Subcutaneous abdominal adipose tissue (tissue), 5 donors: ENCODE measurements around the gene PTK6.
A peak's percentile ranks its signal among the peaks of the same experiment; 100 is the strongest.

Experiments used
- H3K27ac ChIP-seq: one replicate; pipeline ENCODE4 v1.7.0; 2013; ENCODE audit warnings: low read depth, mild to moderate bottlenecking, inconsistent platforms, low read length, moderate library complexity
- H3K27me3 ChIP-seq, 5 donors: one replicate each; pipeline ENCODE4 v1.7.0; 2013; ENCODE audit warnings: low read length in 5 of 5, inconsistent platforms in 1 of 5; ENCODE audit not compliant: control insufficient read depth in 5 of 5, insufficient read depth in 4 of 5
- H3K36me3 ChIP-seq, 5 donors: one replicate each; pipeline ENCODE4 v1.7.0; 2013; ENCODE audit warnings: low read length in 5 of 5; ENCODE audit not compliant: control insufficient read depth in 5 of 5, insufficient read depth in 5 of 5
- H3K4me1 ChIP-seq, 5 donors: one replicate each; pipeline ENCODE4 v1.7.0; 2013; ENCODE audit warnings: low read length in 5 of 5, mild to moderate bottlenecking in 3 of 5, moderate library complexity in 1 of 5; ENCODE audit not compliant: control insufficient read depth in 5 of 5, insufficient read depth in 5 of 5
- H3K4me3 ChIP-seq, 5 donors: one replicate each; pipeline ENCODE4 v1.7.0; 2013; ENCODE audit warnings: low read length in 5 of 5, low read depth in 1 of 5
- H3K9ac ChIP-seq, 5 donors: one replicate each; pipeline ENCODE4 v1.7.0; 2013; ENCODE audit warnings: low read length in 5 of 5, mild to moderate bottlenecking in 4 of 5, moderate library complexity in 3 of 5
- H3K9me3 ChIP-seq, 5 donors: one replicate each; pipeline ENCODE4 v1.7.0; 2013; ENCODE audit warnings: low read length in 5 of 5; ENCODE audit not compliant: control insufficient read depth in 5 of 5
- donor health status: healthy.
- donor health status: healthy.
- donor health status: healthy.
- donor health status: healthy.
- donor health status: healthy.

The PTK6 gene

GRCh38 chr20:63556873-63557478 is 19.8 kb upstream of the PTK6 start:
- H3K9me3 ChIP-seq = no peaks in the 10 kb centered on the region
- peaks cover 0 to 30% (median 22%) of the 10 kb centered on the region in 5 donors for H3K36me3 ChIP-seq
- no peak overlapping the region for H3K27ac ChIP-seq
- peaks cover 0 to 22% (median 11%) of the 10 kb centered on the region in 5 donors for H3K27me3 ChIP-seq
- H3K4me1 ChIP-seq = peaks cover 0 to 13% (median 4%) of the 10 kb centered on the region in 5 donors
- no peak overlapping the region for H3K9ac ChIP-seq
- H3K4me3 ChIP-seq = no peak overlapping the region

DNA sequence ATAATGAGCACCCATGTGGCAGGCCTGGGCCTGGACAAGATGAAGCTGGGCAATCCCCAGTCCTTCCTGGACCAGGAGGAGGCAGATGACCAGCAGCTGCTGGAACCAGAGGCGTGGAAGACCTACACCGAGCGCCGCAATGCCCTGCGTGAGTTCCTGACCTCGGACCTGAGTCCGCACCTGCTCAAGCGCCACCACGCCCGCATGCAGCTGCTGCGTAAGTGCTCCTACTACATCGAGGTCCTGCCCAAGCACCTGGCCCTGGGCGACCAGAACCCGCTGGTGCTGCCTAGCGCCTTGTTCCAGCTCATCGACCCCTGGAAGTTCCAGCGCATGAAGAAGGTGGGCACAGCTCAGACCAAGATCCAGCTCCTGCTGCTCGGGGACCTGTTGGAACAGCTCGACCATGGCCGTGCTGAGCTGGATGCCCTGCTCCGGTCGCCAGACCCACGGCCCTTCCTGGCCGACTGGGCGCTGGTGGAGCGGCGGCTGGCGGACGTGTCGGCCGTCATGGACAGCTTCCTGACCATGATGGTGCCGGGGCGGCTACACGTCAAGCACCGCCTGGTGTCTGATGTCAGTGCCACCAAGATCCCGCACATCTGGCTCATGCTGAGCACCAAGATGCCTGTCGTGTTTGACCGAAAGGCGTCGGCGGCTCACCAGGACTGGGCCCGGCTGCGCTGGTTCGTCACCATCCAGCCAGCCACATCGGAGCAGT is 18.6 kb upstream of the PTK6 start:
- H3K4me1 ChIP-seq = peaks cover 0 to 13% (median 4%) of the 10 kb centered on the region in 5 donors
- no peak overlapping the region for H3K9ac ChIP-seq
- H3K36me3 ChIP-seq = peaks cover 0 to 19% (median 11%) of the 10 kb centered on the region in 5 donors
- peaks cover 0 to 27% (median 16%) of the 10 kb centered on the region in 5 donors for H3K27me3 ChIP-seq
- H3K27ac ChIP-seq = no peak overlapping the region
- H3K4me3 ChIP-seq = no peak overlapping the region
- no peaks in the 10 kb centered on the region for H3K9me3 ChIP-seq

GRCh38 chr20:63554361-63555278 is 17.4 kb upstream of the PTK6 start:
- Histone ChIP-seq H3K9ac (no peak overlapping the region), H3K27ac (no peak overlapping the region), H3K36me3 (peaks cover 0 to 7% (median 3%) of the 10 kb centered on the region in 5 donors), H3K27me3 (peaks cover 5 to 36% (median 22%) of the 10 kb centered on the region in 5 donors), H3K9me3 (no peaks in the 10 kb centered on the region), H3K4me3 (peak overlapping the region in 2 of 5 donors; percentile 30 to 67), H3K4me1 (peaks cover 0 to 13% (median 4%) of the 10 kb centered on the region in 5 donors)

GRCh38 chr20:63553933-63554290 is 16.7 kb upstream of the PTK6 start, which contains the start of gene FNDC11:
TSS of gene FNDC11 (plus strand) at chr20:63554159. CDS start at chr20:63555664, 1,505 bp downstream.
- Histone ChIP-seq H3K9ac (peak within 1 kb of the TSS in 1 of 5 donors; percentile 45), H3K9me3 (no peaks in the 10 kb centered on the region), H3K36me3 (peaks cover 0 to 4% (median 0%) of the 10 kb centered on the region in 5 donors), H3K4me3 (peak within 1 kb of the TSS in 4 of 5 donors; percentile 25 to 67 (median 56)), H3K4me1 (peaks cover 0 to 13% (median 4%) of the 10 kb centered on the region in 5 donors), H3K27me3 (peaks cover 10 to 41% (median 24%) of the 10 kb centered on the region in 5 donors), H3K27ac (no peak within 1 kb of the TSS)

DNA sequence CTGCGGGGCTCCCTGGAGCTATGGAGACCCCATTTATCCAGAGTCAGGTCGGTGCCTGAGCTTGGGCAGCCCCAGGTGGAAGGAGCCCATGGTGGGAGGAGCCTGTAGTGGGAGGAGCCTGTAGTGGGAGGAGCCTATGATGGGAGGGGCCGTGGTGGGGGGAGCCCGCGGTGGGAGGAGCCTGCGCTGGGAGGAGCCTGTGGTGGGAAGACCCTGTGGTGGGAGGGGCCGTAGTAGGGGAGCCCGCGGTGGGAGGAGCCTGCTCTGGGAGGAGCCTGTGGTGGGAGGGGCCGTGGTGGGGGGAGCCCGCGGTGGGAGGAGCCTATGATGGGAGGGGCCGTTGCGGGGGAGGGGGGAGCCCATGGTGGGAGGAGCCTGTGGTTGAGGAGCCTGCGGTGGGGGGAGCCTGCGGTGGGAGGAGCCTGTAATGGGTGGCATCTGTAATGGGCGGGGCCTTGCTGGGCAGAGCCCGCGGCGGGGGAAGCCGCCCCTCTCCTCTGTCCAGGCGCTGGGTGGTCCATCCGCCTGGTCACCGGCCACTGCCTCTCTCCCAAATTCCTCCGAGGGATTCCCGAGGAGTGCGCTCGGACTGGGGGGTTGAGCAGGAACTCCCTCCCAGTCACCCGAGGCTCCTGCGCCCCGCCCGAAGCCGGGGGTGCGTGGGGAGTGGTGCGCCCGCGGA is 16.2 kb upstream of the PTK6 start:
- H3K9ac ChIP-seq = peak overlapping the region in 1 of 5 donors; percentile 45

GRCh38 chr20:63552481-63553249 is 15.5 kb upstream of the PTK6 start:
- Histone ChIP-seq H3K9ac (no peak overlapping the region), H3K27me3 (peaks cover 17 to 52% (median 34%) of the 10 kb centered on the region in 5 donors), H3K9me3 (no peaks in the 10 kb centered on the region), H3K36me3 (no peaks in the 10 kb centered on the region), H3K4me3 (no peak overlapping the region), H3K4me1 (peaks cover 0 to 13% (median 4%) of the 10 kb centered on the region in 5 donors), H3K27ac (no peak overlapping the region)

More for the DNA sequence above, 16.2 kb upstream of the PTK6 start:
- Histone ChIP-seq H3K4me1 (peaks cover 0 to 13% (median 4%) of the 10 kb centered on the region in 5 donors), H3K36me3 (no peaks in the 10 kb centered on the region), H3K27ac (no peak overlapping the region), H3K9me3 (no peaks in the 10 kb centered on the region), H3K4me3 (peak overlapping the region in 4 of 5 donors; percentile 25 to 67 (median 56)), H3K27me3 (peaks cover 14 to 46% (median 29%) of the 10 kb centered on the region in 5 donors)

- Histone ChIP-seq H3K27me3 (peaks cover 27 to 60% (median 37%) of the 10 kb centered on the region in 5 donors), H3K4me1 (peaks cover 0 to 13% (median 4%) of the 10 kb centered on the region in 5 donors), H3K36me3 (no peaks in the 10 kb centered on the region), H3K27ac (no peak overlapping the region), H3K4me3 (no peak overlapping the region), H3K9me3 (no peaks in the 10 kb centered on the region), H3K9ac (no peak overlapping the region)
Measured at GRCh38 chr20:63551068-63551467, 13.9 kb upstream of the PTK6 start.

DNA sequence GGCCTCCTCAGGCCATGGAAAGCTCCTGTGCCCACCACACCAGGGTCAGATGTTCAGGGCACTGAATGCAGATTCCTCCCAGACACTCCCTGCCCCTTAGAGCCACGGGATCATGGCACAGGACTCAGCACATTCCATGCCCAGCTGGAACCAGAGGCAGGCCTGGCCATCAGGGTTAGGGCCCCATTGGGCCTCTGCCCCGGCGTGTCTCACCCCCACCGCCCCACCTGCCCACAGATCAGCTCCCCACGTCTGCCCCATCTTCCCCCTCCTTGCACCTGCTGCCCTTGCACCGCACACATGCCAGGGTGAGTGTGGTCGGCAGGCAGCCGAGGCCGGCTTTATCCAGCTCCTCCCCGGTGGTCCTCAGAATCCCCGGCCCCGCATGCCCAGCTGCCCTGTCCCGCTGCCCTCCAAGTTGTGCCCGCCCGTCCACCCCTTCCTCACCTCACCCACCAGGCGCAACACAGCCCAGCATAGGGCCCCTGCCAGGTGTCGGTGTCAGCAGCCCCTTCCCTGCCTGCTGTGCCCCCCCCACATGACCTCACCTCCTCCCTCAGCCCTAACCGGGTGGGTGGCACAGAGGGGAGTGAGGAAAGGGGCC is 12.6 kb upstream of the PTK6 start:
- H3K9me3 ChIP-seq = no peaks in the 10 kb centered on the region
- no peak overlapping the region for H3K4me3 ChIP-seq
- no peaks in the 10 kb centered on the region for H3K36me3 ChIP-seq
- no peak overlapping the region for H3K9ac ChIP-seq
- peaks cover 0 to 13% (median 4%) of the 10 kb centered on the region in 5 donors for H3K4me1 ChIP-seq
- H3K27ac ChIP-seq = no peak overlapping the region
- peaks cover 37 to 66% (median 46%) of the 10 kb centered on the region in 5 donors for H3K27me3 ChIP-seq
